NCI-H187 treated with DMSO at 0.1 percent for 48 hours (cell line): ENCODE data around the gene PRKCSH.
"Not testable (repeated sequence)": the region's sequence is repeated elsewhere in the genome, so short reads cannot be mapped to it uniquely, and the experiment has no call there.

Experiments used
- DNase-seq: peaks from one replicate; lab custom pipeline; 2025; lab: John Stamatoyannopoulos, UW

Gene PRKCSH

GRCh38 chr19:11435057-11435832 lies at the start of gene PRKCSH, which contains the start of gene ODAD3:
Gene PRKCSH (plus strand): TSS chr19:11435635. CDS start chr19:11436118, 483 bp downstream.
Gene ODAD3 (minus strand): TSS chr19:11435121. CDS start chr19:11435016, 105 bp downstream.
- DNase-seq: peak; percentile 98

GRCh38 chr19:11387162-11388034 lies 48.0 kb upstream of the PRKCSH start:
- no peak for DNase-seq

GRCh38 chr19:11390359-11390758 lies 45.1 kb upstream of the PRKCSH start:
- no peak for DNase-seq

GRCh38 chr19:11390933-11391680 lies 44.3 kb upstream of the PRKCSH start:
- no peak for DNase-seq

GRCh38 chr19:11397089-11397610 lies 38.3 kb upstream of the PRKCSH start:
- DNase-seq: no peak

- DNase-seq: no peak
These were observed 35.8 kb upstream of the PRKCSH start for GRCh38 chr19:11399667-11400066.

GRCh38 chr19:11400798-11401197 lies 34.6 kb upstream of the PRKCSH start:
- DNase-seq: no peak

GRCh38 chr19:11401808-11402543 lies 33.5 kb upstream of the PRKCSH start:
- no peak for DNase-seq

GRCh38 chr19:11404588-11405222 lies 30.7 kb upstream of the PRKCSH start:
- DNase-seq: no peak

GRCh38 chr19:11405846-11406643 lies 29.4 kb upstream of the PRKCSH start:
- DNase-seq: no peak

- not testable (repeated sequence) for DNase-seq
These were observed 28.7 kb upstream of the PRKCSH start for GRCh38 chr19:11406703-11407236.

- no peak for DNase-seq
These were observed 26.8 kb upstream of the PRKCSH start for GRCh38 chr19:11408591-11408990.

GRCh38 chr19:11410682-11411081 lies 24.8 kb upstream of the PRKCSH start:
- no peak for DNase-seq

- no peak for DNase-seq
These were observed 20.9 kb upstream of the PRKCSH start for GRCh38 chr19:11414544-11414943.

GRCh38 chr19:11416346-11417052 lies 18.9 kb upstream of the PRKCSH start:
- no peak for DNase-seq

GRCh38 chr19:11418094-11418548 lies 17.3 kb upstream of the PRKCSH start:
- DNase-seq: no peak

- DNase-seq: no peak
These were observed 16.6 kb upstream of the PRKCSH start, which contains the start of gene RGL3 for GRCh38 chr19:11418549-11419506. Gene RGL3 (minus strand): TSS chr19:11419314. CDS start chr19:11419278, 36 bp downstream.
